ENCODE results near the gene FBXL19. TPM values are rescaled to one million over a fixed set of nuclear protein-coding genes. Genes with fewer than 3 reads are reported as not detected.

FBXL19 gene
- total and polyA plus RNA-seq, 2 of the 13 experiments (the other 11 are each of a cell fraction or from before 2014, with no cell fraction given): 6.0 to 13.7 TPM

DNA sequence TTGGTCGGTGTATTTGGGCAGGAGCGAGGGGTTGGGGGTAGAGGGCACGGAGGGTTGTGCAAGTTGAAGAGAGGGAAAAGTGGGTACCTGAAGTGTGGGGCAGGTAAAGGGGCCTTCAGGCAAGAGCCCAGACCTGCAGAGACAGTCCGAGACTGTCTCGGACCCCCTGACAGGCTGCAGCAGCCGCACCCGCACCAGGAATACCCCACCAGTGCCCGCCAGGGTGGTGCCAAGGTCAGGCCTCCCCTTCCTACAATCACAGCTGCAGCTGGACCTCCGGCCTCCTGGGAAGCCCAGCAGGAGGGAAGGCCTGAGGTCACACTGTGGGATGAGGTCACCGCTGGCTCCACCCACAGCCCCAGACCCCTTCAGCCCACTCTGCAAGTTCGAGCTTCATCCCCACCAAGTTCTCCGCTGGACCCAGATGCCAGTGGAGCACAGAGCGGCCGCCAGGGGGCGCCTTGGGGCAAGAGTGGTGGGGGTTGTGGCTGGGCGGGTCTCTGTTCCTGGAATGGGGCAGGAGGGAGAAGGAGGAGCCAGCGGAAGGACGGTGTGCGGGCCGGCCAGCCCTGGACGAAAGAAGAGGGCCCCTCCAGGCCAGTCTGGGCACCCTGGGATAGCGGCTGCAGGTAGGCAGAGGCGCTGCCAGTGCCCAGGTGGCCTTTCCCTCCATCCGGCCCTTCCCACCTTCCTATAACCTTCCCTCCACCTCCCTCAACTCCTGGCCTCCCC, 61.5 kb downstream of the FBXL19 start, which contains the start of gene HSD3B7 (continued):
- TF ChIP-seq ARID2 (CRISPR knock-in tag; IDR thresholded peaks at IDR 0.05; ENCODE audit: borderline replicate concordance) (no peak; the same call in 1 of the 2 replicates), ZBTB7A (CRISPR knock-in tag; IDR thresholded peaks at IDR 0.05) (no peak; the same call in 1 of the 2 replicates), ZNF441 (CRISPR knock-in tag; IDR thresholded peaks at IDR 0.05; ENCODE audit: borderline replicate concordance) (no peak), ZFP36L2 (CRISPR knock-in tag; IDR thresholded peaks at IDR 0.05) (no peak), ETV5 (CRISPR knock-in tag; IDR thresholded peaks at IDR 0.05; ENCODE audit: borderline replicate concordance) (peak; percentile 52; the same call in 1 of the 2 replicates), ZNF737 (CRISPR knock-in tag; IDR thresholded peaks at IDR 0.05; ENCODE audit: borderline replicate concordance) (no peak), GZF1 (CRISPR knock-in tag; IDR thresholded peaks at IDR 0.05) (no peak), ZFP62 (CRISPR knock-in tag; IDR thresholded peaks at IDR 0.05) (no peak; the same call in 1 of the 2 replicates), WIZ (CRISPR knock-in tag; IDR thresholded peaks at IDR 0.05) (0 out of 2 replicates have a peak, but pooled peaks have one; percentile 24), ZNF432 (CRISPR knock-in tag; IDR thresholded peaks at IDR 0.05; ENCODE audit: borderline replicate concordance) (no peak), ZKSCAN5 (CRISPR knock-in tag; IDR thresholded peaks at IDR 0.05) (no peak), ZNF549 (CRISPR knock-in tag; IDR thresholded peaks at IDR 0.05) (no peak), ATF3 (CRISPR knock-in tag; IDR thresholded peaks at IDR 0.05) (no peak), FOXA1 (IDR thresholded peaks at IDR 0.05) (no peak), FOXA1 (CRISPR knock-in tag; IDR thresholded peaks at IDR 0.05) (no peak; the same call in 1 of the 2 replicates), SETDB1 (CRISPR knock-in tag; IDR thresholded peaks at IDR 0.05; ENCODE audit: borderline replicate concordance) (no peak), CEBPG (CRISPR knock-in tag; IDR thresholded peaks at IDR 0.05) (no peak), PRMT3 (CRISPR knock-in tag; IDR thresholded peaks at IDR 0.05; ENCODE audit: borderline replicate concordance, low read depth) (no peak), ZNF570 (CRISPR knock-in tag; IDR thresholded peaks at IDR 0.05; ENCODE audit: borderline replicate concordance) (no peak), ZNF572 (CRISPR knock-in tag; IDR thresholded peaks at IDR 0.05) (no peak)
- TF ChIP-seq, protein P1, sequence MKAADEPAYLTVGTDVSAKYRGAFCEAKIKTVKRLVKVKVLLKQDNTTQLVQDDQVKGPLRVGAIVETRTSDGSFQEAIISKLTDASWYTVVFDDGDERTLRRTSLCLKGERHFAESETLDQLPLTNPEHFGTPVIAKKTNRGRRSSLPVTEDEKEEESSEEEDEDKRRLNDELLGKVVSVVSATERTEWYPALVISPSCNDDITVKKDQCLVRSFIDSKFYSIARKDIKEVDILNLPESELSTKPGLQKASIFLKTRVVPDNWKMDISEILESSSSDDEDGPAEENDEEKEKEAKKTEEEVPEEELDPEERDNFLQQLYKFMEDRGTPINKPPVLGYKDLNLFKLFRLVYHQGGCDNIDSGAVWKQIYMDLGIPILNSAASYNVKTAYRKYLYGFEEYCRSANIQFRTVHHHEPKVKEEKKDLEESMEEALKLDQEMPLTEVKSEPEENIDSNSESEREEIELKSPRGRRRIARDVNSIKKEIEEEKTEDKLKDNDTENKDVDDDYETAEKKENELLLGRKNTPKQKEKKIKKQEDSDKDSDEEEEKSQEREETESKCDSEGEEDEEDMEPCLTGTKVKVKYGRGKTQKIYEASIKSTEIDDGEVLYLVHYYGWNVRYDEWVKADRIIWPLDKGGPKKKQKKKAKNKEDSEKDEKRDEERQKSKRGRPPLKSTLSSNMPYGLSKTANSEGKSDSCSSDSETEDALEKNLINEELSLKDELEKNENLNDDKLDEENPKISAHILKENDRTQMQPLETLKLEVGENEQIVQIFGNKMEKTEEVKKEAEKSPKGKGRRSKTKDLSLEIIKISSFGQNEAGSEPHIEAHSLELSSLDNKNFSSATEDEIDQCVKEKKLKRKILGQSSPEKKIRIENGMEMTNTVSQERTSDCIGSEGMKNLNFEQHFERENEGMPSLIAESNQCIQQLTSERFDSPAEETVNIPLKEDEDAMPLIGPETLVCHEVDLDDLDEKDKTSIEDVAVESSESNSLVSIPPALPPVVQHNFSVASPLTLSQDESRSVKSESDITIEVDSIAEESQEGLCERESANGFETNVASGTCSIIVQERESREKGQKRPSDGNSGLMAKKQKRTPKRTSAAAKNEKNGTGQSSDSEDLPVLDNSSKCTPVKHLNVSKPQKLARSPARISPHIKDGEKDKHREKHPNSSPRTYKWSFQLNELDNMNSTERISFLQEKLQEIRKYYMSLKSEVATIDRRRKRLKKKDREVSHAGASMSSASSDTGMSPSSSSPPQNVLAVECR (CRISPR knock-in tag; IDR thresholded peaks at IDR 0.05; ENCODE audit: borderline replicate concordance): 0 out of 2 replicates have a peak, but pooled peaks have one; percentile 42
- TF ChIP-seq, protein P2, sequence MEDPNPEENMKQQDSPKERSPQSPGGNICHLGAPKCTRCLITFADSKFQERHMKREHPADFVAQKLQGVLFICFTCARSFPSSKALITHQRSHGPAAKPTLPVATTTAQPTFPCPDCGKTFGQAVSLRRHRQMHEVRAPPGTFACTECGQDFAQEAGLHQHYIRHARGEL (CRISPR knock-in tag; IDR thresholded peaks at IDR 0.05): peak; percentile 97
- TF ChIP-seq, protein P3, sequence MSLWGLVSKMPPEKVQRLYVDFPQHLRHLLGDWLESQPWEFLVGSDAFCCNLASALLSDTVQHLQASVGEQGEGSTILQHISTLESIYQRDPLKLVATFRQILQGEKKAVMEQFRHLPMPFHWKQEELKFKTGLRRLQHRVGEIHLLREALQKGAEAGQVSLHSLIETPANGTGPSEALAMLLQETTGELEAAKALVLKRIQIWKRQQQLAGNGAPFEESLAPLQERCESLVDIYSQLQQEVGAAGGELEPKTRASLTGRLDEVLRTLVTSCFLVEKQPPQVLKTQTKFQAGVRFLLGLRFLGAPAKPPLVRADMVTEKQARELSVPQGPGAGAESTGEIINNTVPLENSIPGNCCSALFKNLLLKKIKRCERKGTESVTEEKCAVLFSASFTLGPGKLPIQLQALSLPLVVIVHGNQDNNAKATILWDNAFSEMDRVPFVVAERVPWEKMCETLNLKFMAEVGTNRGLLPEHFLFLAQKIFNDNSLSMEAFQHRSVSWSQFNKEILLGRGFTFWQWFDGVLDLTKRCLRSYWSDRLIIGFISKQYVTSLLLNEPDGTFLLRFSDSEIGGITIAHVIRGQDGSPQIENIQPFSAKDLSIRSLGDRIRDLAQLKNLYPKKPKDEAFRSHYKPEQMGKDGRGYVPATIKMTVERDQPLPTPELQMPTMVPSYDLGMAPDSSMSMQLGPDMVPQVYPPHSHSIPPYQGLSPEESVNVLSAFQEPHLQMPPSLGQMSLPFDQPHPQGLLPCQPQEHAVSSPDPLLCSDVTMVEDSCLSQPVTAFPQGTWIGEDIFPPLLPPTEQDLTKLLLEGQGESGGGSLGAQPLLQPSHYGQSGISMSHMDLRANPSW (CRISPR knock-in tag; IDR thresholded peaks at IDR 0.05; ENCODE audit: borderline replicate concordance): 0 out of 2 replicates have a peak, but pooled peaks have one; percentile 63

Measured in HepG2 (cell line).